GM12878 (cell line): ENCODE results near the gene CNN2. TPM values are rescaled to one million over a fixed set of nuclear protein-coding genes. Genes with fewer than 3 reads are reported as not detected.

Experiments
- ATAC-seq: fragments of 200-7000 bp; cut with Tn5 transposase; 3 replicates; pipeline ENCODE4 v1.9.1; 2020; ENCODE audit warnings: mild to moderate bottlenecking, moderate library complexity
- BruUV-seq: library from RNA; stranded (reverse); fragments of 400-500 nt; replicated peaks from 2 replicates; lab custom pipeline; 2021; lab: Mats Ljungman, UMichigan
- CTCF ChIA-PET: fragments of 300-600 bp; sonication (Branson Sonifier 250); formaldehyde crosslinking; extraction: SDS; loops from one replicate; lab custom pipeline; 2021; ENCODE audit warnings: inconsistent platforms; lab: Yijun Ruan, JAX
- POLR2A ChIA-PET: fragments of 350-600 bp; formaldehyde crosslinking; extraction: SDS; loops from one replicate; lab custom pipeline; 2021; ENCODE audit warnings: inconsistent platforms; lab: Charles Lee
- RAD21 ChIA-PET: fragments of 300-600 bp; sonication (Branson Sonifier 250); formaldehyde crosslinking; loops from one replicate; lab custom pipeline; 2023; ENCODE audit warnings: antibody characterized with exemption; ENCODE audit not compliant: unreplicated experiment; lab: Charles Lee
- SMC1A ChIA-PET: fragments of 300-600 bp; sonication (Branson Sonifier 250); formaldehyde crosslinking; loops from one replicate; lab custom pipeline; 2023; ENCODE audit not compliant: unreplicated experiment, uncharacterized antibody; lab: Charles Lee
- DNase-seq: peaks from one replicate; pipeline ENCODE4 v3.0.0-alpha.2; 2011; ENCODE audit warnings: low read depth, low spot score
- FAIRE-seq: peaks from 3 replicates; lab custom pipeline; 2011; peaks lifted over from hg19 to GRCh38; lab: Jason Lieb, UNC
- H2AFZ ChIP-seq: 2 replicates; pipeline ENCODE4 v1.6.0; 2011; ENCODE audit warnings: low read depth, low read length, control low read depth; ENCODE audit not compliant: control insufficient read depth
- H3K27ac ChIP-seq: 2 replicates; pipeline ENCODE4 v1.5.1; 2011; ENCODE audit warnings: control low read depth; ENCODE audit not compliant: control insufficient read depth, insufficient read depth
- H3K27me3 ChIP-seq, 2 experiments: replicated peaks in 1 of 2; 2 replicates each; pipeline versions ENCODE4 v1.6.0 to v1.6.1; 2011; ENCODE audit warnings: low read length in 1 of 2; ENCODE audit not compliant: control insufficient read depth in 2 of 2, insufficient read depth in 2 of 2
- H3K36me3 ChIP-seq, 2 experiments: 2 replicates each; pipeline ENCODE4 v1.5.1; 2011; ENCODE audit warnings: low read length in 1 of 2; ENCODE audit not compliant: control insufficient read depth in 2 of 2, insufficient read depth in 2 of 2
- H3K4me1 ChIP-seq: 2 replicates; pipeline ENCODE4 v1.6.1; 2011; ENCODE audit warnings: mild to moderate bottlenecking, low read length, moderate library complexity, mixed read lengths; ENCODE audit not compliant: control insufficient read depth, insufficient read depth
- H3K4me2 ChIP-seq: 2 replicates; pipeline ENCODE4 v1.6.0; 2011; ENCODE audit warnings: control low read depth; ENCODE audit not compliant: control insufficient read depth, insufficient read depth
- H3K4me3 ChIP-seq: fragments of 200-600 bp; sonication (generic); 2 replicates; pipeline ENCODE4 v1.5.1; 2016
- H3K79me2 ChIP-seq: 2 replicates; pipeline ENCODE4 v1.6.0; 2011; ENCODE audit warnings: low read length; ENCODE audit not compliant: control insufficient read depth, insufficient read depth
- H3K9ac ChIP-seq: 2 replicates; pipeline ENCODE4 v1.8.0; 2011; ENCODE audit warnings: low read length, control low read depth, mixed read lengths; ENCODE audit not compliant: control insufficient read depth, insufficient read depth
- H3K9me3 ChIP-seq: replicated peaks from 3 replicates; pipeline ENCODE4 v1.5.1; 2011; ENCODE audit warnings: mild to moderate bottlenecking, low read length; ENCODE audit not compliant: control insufficient read depth, insufficient read depth
- H4K20me1 ChIP-seq: 2 replicates; pipeline ENCODE4 v1.6.0; 2011; ENCODE audit not compliant: control insufficient read depth, insufficient read depth
- BHLHE40 ChIP-seq, 2 experiments: fragments of 450-650 bp in 1 of 2; IDR thresholded peaks; 2 replicates each; pipeline ENCODE4 v1.6.1; 2011 to 2017; ENCODE audit warnings: low read depth in 2 of 2, borderline replicate concordance in 1 of 2, improper control_type of control experiment in 1 of 2, low read length in 1 of 2, mild to moderate bottlenecking in 1 of 2
- ETV6 ChIP-seq, 2 experiments: fragments of 450-650 bp in 1 of 2; IDR thresholded peaks in 1 of 2; conservative IDR thresholded peaks in 1 of 2; 2 replicates each; pipeline ENCODE4 v1.6.1; 2014; ENCODE audit warnings: antibody characterized with exemption in 1 of 2, borderline replicate concordance in 1 of 2, low read depth in 1 of 2, mild to moderate bottlenecking in 1 of 2, moderate library complexity in 1 of 2
- HSF1 ChIP-seq: fragments of 150-350 bp; IDR thresholded peaks from 2 replicates; pipeline ENCODE4 v1.6.1; 2014; ENCODE audit warnings: mild to moderate bottlenecking, low read depth, low read length
- KDM1A ChIP-seq: fragments of 200-600 bp; sonication (generic); IDR thresholded peaks from 2 replicates; pipeline ENCODE4 v1.6.1; 2016; ENCODE audit warnings: borderline replicate concordance
- MTA3 ChIP-seq: IDR thresholded peaks from 2 replicates; pipeline ENCODE4 v1.6.1; 2012; ENCODE audit warnings: low read length, inconsistent platforms, borderline replicate concordance
- NR2C2 ChIP-seq: IDR thresholded peaks from 2 replicates; pipeline ENCODE4 v1.6.1; 2011; ENCODE audit warnings: borderline replicate concordance, low read depth; ENCODE audit not compliant: control insufficient read depth, insufficient read length
- POLR2A ChIP-seq: IDR thresholded peaks from 2 replicates; pipeline ENCODE4 v1.6.1; 2011; ENCODE audit warnings: low read depth, mild to moderate bottlenecking, low read length
- RELA ChIP-seq: fragments of 450-650 bp; IDR thresholded peaks from 2 replicates; pipeline ENCODE4 v1.8.0; 2014; ENCODE audit warnings: borderline replicate concordance; ENCODE audit not compliant: partially characterized antibody
- RUNX3 ChIP-seq: IDR thresholded peaks from 2 replicates; pipeline ENCODE4 v1.6.1; 2012; ENCODE audit warnings: low read length, inconsistent platforms
- ZBTB4 ChIP-seq: fragments of 450-650 bp; formaldehyde crosslinking; IDR thresholded peaks from 2 replicates; pipeline ENCODE4 v1.4.0; 2022; ENCODE audit warnings: mild to moderate bottlenecking, moderate library complexity
- WGBS: methylation state at CpG from one replicate; pipeline ENCODE4 v1.1.6; 2016; ENCODE audit warnings: low lambda C conversion rate; ENCODE audit not compliant: insufficient replicate concordance, insufficient coverage; ENCODE audit errors: missing lambda C conversion rate; 5-methylcytosine and 5-hydroxymethylcytosine counted together
- in situ Hi-C: fragments of 300-500 bp; cut with MboI; formaldehyde crosslinking; loops from 9 replicates; pipeline ENCODE4 v1.14.3; 2018; ENCODE audit warnings: mixed read lengths
- intact Hi-C: fragments of 100-400 bp; cut with micrococcal nuclease; formaldehyde crosslinking; loops from one replicate; pipeline ENCODE4 v1.14.2; 2022; ENCODE audit not compliant: unreplicated experiment
- polyA plus RNA-seq, 11 experiments: library from polyadenylated mRNA; depleted of rRNA in 4 of 11; unstranded in 6 of 11; stranded (reverse) in 5 of 11; fragments of >200 nt; fragmentation: Nextera tagmentation in 4 of 11; fragmentation: Illumina TruSeq in 1 of 11; extraction: Ambion mirVana in 4 of 11; extraction: Trizol in 1 of 11; gene quantifications; 1 replicate in 1 of 11; 2 replicates in 10 of 11; pipeline versions ENCODE4 v1.2.1 to v1.2.3, GENCODE V29; 2011 to 2016; ENCODE audit warnings: inconsistent platforms in 2 of 11, missing spikeins in 2 of 11, low read depth in 1 of 11
- total RNA-seq, 4 experiments: library from RNA; depleted of rRNA in 3 of 4; stranded (reverse); fragments of >200 nt in 3 of 4; fragmentation: Illumina TruSeq in 1 of 4; extraction: Trizol in 1 of 4; gene quantifications; 2 replicates each; pipeline versions ENCODE4 v1.2.1 to v1.2.3, GENCODE V29; 2013 to 2021
- TF ChIP-seq, protein P1 (sequence below): IDR thresholded peaks from 2 replicates; pipeline ENCODE4 v1.6.1; 2011; ENCODE audit warnings: borderline replicate concordance, low read depth, mild to moderate bottlenecking, moderate library complexity, low read length; ENCODE audit not compliant: insufficient read depth, poor library complexity, severe bottlenecking
- TF ChIP-seq, protein P2 (sequence below): fragments of 450-650 bp; formaldehyde crosslinking; IDR thresholded peaks from 2 replicates; pipeline ENCODE4 v1.5.0; 2022; ENCODE audit warnings: mild to moderate bottlenecking, missing genetic modification characterization

CNN2 gene
- total and polyA plus RNA-seq, 10 of the 15 experiments (the other 5 are each of a cell fraction or from before 2014, with no cell fraction given), result 34.7 to 311 (median 172) TPM

DNA sequence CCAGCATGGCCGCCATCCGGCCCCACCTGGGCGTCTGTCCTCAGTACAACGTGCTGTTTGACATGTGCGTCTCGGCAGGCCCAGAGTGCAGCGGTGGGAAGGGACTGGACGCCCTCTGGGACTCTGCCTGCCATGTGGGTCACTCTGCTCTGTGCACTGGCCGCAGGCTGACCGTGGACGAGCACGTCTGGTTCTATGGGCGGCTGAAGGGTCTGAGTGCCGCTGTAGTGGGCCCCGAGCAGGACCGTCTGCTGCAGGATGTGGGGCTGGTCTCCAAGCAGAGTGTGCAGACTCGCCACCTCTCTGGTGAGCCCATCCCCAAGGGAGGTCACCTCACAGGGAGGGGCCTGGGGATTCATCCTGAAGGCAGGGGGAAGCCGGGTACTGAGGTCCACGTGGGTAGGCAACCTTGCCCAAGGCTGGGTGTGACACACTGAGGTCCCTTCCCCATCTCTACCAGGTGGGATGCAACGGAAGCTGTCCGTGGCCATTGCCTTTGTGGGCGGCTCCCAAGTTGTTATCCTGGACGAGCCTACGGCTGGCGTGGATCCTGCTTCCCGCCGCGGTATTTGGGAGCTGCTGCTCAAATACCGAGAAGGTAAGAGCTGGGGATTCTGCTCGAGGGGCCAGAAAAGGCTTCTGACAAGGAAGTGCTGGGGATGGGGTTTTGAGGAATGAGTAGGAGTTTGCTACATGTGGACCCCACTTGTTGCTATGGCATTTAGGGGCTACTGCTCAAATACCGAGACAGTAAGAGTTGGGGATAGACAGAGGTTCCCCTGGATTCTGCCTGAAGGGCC lies 24.8 kb downstream of the CNN2 start:
- Histone ChIP-seq H3K4me3 (no peak overlapping the region), H3K4me2 (no peak overlapping the region), H4K20me1 (no peaks in the 10 kb centered on the region), H3K9me3 (no peaks in the 10 kb centered on the region), H3K9ac (no peak overlapping the region), H3K27me3 (no peaks in the 10 kb centered on the region), H3K27ac (no peak overlapping the region), H3K79me2 (no peaks in the 10 kb centered on the region)
- ChIA-PET SMC1A (no interaction called here), POLR2A (no interaction called here), RAD21 (no interaction called here)
- DNase-seq (no peak), FAIRE-seq (no peak), ATAC-seq (no peak)
- no TSS peak for BruUV-seq
- WGBS, result 92% methylated on average over 29 of the region's 31 CpGs
- in situ Hi-C loops (no loop called here), intact Hi-C loops (no loop called here)
- no peak for TF ChIP-seq ETV6 (conservative IDR thresholded peaks at IDR 0.05 in 1 of 2, IDR thresholded peaks at IDR 0.05 in 1 of 2; ENCODE audit: borderline replicate concordance in 1 of 2, low read depth in 1 of 2)
- TF ChIP-seq, protein P1, sequence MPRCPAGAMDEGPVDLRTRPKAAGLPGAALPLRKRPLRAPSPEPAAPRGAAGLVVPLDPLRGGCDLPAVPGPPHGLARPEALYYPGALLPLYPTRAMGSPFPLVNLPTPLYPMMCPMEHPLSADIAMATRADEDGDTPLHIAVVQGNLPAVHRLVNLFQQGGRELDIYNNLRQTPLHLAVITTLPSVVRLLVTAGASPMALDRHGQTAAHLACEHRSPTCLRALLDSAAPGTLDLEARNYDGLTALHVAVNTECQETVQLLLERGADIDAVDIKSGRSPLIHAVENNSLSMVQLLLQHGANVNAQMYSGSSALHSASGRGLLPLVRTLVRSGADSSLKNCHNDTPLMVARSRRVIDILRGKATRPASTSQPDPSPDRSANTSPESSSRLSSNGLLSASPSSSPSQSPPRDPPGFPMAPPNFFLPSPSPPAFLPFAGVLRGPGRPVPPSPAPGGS, result no peak
- no peak for TF ChIP-seq BHLHE40 (IDR thresholded peaks at IDR 0.05; ENCODE audit: borderline replicate concordance in 1 of 2, low read depth in 2 of 2, low read length in 1 of 2)
- TF ChIP-seq, protein P2, sequence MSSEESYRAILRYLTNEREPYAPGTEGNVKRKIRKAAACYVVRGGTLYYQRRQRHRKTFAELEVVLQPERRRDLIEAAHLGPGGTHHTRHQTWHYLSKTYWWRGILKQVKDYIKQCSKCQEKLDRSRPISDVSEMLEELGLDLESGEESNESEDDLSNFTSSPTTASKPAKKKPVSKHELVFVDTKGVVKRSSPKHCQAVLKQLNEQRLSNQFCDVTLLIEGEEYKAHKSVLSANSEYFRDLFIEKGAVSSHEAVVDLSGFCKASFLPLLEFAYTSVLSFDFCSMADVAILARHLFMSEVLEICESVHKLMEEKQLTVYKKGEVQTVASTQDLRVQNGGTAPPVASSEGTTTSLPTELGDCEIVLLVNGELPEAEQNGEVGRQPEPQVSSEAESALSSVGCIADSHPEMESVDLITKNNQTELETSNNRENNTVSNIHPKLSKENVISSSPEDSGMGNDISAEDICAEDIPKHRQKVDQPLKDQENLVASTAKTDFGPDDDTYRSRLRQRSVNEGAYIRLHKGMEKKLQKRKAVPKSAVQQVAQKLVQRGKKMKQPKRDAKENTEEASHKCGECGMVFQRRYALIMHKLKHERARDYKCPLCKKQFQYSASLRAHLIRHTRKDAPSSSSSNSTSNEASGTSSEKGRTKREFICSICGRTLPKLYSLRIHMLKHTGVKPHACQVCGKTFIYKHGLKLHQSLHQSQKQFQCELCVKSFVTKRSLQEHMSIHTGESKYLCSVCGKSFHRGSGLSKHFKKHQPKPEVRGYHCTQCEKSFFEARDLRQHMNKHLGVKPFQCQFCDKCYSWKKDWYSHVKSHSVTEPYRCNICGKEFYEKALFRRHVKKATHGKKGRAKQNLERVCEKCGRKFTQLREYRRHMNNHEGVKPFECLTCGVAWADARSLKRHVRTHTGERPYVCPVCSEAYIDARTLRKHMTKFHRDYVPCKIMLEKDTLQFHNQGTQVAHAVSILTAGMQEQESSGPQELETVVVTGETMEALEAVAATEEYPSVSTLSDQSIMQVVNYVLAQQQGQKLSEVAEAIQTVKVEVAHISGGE (CRISPR knock-in tag), result no peak
- no peak for TF ChIP-seq MTA3
- TF ChIP-seq RUNX3, result no peak
- TF ChIP-seq NR2C2, result no peak
- TF ChIP-seq POLR2A, result no peak
- TF ChIP-seq KDM1A, result no peak
- no peak for TF ChIP-seq RELA
- TF ChIP-seq ZBTB4 (CRISPR knock-in tag), result no peak
- TF ChIP-seq HSF1, result no peak
- TF ChIP-seq, all 136 proteins: peak for 0
- Histone ChIP-seq H3K4me1 (no peaks in the 10 kb centered on the region), H3K36me3 (peaks cover 0 to 1% of the 10 kb centered on the region in 2 experiments; a peak in 1 of 4 replicates), H2AFZ (no peak overlapping the region)
- CTCF ChIA-PET, result no interaction called here
